ENCODE data around the gene MBD5.

Gene MBD5

DNA sequence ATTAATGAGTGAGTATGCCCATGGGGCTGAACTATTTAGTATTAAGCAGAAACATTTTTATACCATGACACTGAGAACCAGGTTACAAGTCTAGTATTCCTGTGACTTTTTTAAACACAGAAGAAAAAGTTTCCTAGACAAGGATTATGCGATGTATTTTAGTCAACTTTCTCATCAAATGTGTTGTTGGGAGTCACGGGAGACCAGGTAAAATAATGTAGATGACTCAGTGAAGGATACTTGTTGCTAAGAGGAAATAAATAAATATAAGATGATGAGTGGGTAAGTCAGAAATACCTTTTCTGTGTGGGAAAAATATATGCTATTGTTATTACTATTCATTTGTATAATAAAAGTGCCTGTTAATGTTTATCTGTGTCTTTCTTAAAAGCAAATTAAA is 23.4 kb downstream of the MBD5 start:
- no peak for DNase-seq
- H3K4me2 ChIP-seq (ENCODE audit: insufficient read depth, low read length) = no peak overlapping the region
- H3K27ac ChIP-seq (ENCODE audit: low read length) = no peak overlapping the region
- H3K79me2 ChIP-seq (ENCODE audit: insufficient read depth, low read length) = 0 out of 2 replicates have a peak, but pooled peaks cover 1% of the 10 kb centered on the region
- peaks cover 8% of the 10 kb centered on the region; the same call in 1 of the 2 replicates for H4K20me1 ChIP-seq (ENCODE audit: insufficient read depth, low read length)
- ATAC-seq (ENCODE audit: insufficient read depth, low read depth) = no peak
- no peak overlapping the region for H2AFZ ChIP-seq (ENCODE audit: low read depth, low read length)
- no peaks in the 10 kb centered on the region for H3K36me3 ChIP-seq (ENCODE audit: insufficient read depth, low read length)
- no peak overlapping the region for H3K4me3 ChIP-seq (ENCODE audit: low read depth in 1 of 2, low read length in 2 of 2)
- no peaks in the 10 kb centered on the region for H3K27me3 ChIP-seq (ENCODE audit: insufficient read depth, low read length, poor library complexity)
- no peak for TF ChIP-seq EZH2 (IDR thresholded peaks at IDR 0.05; ENCODE audit: borderline replicate concordance, low read depth, low read length, severe bottlenecking)
- TF ChIP-seq, protein P1, sequence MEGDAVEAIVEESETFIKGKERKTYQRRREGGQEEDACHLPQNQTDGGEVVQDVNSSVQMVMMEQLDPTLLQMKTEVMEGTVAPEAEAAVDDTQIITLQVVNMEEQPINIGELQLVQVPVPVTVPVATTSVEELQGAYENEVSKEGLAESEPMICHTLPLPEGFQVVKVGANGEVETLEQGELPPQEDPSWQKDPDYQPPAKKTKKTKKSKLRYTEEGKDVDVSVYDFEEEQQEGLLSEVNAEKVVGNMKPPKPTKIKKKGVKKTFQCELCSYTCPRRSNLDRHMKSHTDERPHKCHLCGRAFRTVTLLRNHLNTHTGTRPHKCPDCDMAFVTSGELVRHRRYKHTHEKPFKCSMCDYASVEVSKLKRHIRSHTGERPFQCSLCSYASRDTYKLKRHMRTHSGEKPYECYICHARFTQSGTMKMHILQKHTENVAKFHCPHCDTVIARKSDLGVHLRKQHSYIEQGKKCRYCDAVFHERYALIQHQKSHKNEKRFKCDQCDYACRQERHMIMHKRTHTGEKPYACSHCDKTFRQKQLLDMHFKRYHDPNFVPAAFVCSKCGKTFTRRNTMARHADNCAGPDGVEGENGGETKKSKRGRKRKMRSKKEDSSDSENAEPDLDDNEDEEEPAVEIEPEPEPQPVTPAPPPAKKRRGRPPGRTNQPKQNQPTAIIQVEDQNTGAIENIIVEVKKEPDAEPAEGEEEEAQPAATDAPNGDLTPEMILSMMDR (IDR thresholded peaks at IDR 0.05; ENCODE audit: borderline replicate concordance, extremely low read depth, low read length, poor library complexity, severe bottlenecking) = no peak
- no peaks in the 10 kb centered on the region for H3K9me3 ChIP-seq (ENCODE audit: insufficient read depth, low read length, severe bottlenecking)
- H3K4me1 ChIP-seq (ENCODE audit: insufficient read depth, low read length) = 0 out of 2 replicates have a peak, but pooled peaks cover 2% of the 10 kb centered on the region
- no peak overlapping the region for H3K9ac ChIP-seq (ENCODE audit: low read depth, low read length)

DNA sequence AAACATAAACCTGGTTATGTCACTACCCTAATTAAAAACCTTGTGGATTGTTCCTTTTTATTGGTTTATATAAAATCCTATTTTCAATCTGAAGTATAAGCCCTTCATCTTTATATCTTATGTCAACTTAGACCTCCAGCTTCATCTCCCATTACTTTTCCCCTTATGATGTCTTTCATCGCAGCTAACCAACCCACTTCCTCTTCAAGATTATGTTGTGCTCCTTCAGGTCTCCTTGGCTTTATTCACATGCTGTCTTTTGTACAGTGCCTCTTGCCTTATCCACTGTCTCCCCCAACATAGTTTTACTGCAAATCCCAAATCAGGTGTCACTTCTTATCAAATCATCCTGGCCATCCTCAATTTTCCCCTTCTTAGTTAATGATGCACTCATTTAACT is 25.9 kb downstream of the MBD5 start:
- TF ChIP-seq, protein P1 (IDR thresholded peaks at IDR 0.05; ENCODE audit: borderline replicate concordance, extremely low read depth, low read length, poor library complexity, severe bottlenecking) = no peak
- no peak for TF ChIP-seq EZH2 (IDR thresholded peaks at IDR 0.05; ENCODE audit: borderline replicate concordance, low read depth, low read length, severe bottlenecking)
- H3K79me2 ChIP-seq (ENCODE audit: insufficient read depth, low read length) = no peaks in the 10 kb centered on the region
- H3K9me3 ChIP-seq (ENCODE audit: insufficient read depth, low read length, severe bottlenecking) = no peaks in the 10 kb centered on the region
- peak; percentile 49; the same call in 2 of the 3 replicates for ATAC-seq (ENCODE audit: insufficient read depth, low read depth)
- H3K36me3 ChIP-seq (ENCODE audit: insufficient read depth, low read length) = no peaks in the 10 kb centered on the region
- H3K4me2 ChIP-seq (ENCODE audit: insufficient read depth, low read length) = no peak overlapping the region
- H3K27ac ChIP-seq (ENCODE audit: low read length) = no peak overlapping the region
- no peaks in the 10 kb centered on the region for H3K27me3 ChIP-seq (ENCODE audit: insufficient read depth, low read length, poor library complexity)
- H3K4me1 ChIP-seq (ENCODE audit: insufficient read depth, low read length) = 0 out of 2 replicates have a peak, but pooled peaks cover 2% of the 10 kb centered on the region
- no peak for DNase-seq
- H3K9ac ChIP-seq (ENCODE audit: low read depth, low read length) = no peak overlapping the region
- H3K4me3 ChIP-seq (ENCODE audit: low read depth in 1 of 2, low read length in 2 of 2) = no peak overlapping the region
- no peak overlapping the region for H2AFZ ChIP-seq (ENCODE audit: low read depth, low read length)
- H4K20me1 ChIP-seq (ENCODE audit: insufficient read depth, low read length) = peaks cover 5% of the 10 kb centered on the region; the same call in 1 of the 2 replicates

DNA sequence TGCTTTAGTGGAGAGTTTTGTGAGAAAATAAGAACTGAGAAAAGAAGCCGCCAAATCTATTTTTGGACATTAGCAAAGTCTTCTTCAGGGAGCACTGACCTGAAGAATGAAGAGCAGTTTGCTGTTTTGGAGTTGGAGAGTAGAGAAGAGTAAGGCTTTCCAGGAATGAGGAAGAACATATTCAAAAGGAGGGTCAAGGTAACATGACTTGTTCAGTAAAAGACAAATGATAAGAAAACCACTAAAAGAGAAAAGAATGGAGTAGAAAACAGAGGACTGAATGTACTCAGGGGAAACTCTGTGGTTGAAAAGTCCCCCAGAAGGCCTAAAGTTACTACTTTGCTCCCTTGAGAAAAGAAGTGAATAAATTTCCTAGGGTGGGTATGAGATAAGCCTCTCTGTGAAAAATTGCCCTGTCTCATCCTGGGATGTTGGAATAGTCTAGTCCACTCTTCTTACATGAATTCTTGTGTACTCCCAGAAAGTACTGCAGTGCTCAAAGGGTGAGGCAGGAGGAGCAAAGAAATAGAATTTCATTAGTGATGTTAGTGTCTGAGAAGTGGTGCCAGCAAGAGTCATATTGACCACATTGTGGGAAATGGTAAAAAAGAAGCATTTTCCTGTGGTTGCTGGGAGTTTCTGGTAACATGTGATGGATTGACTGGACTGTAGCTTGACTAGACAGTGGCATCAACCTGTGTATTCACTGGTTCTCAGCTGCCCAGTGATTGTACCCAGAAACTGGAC is 27.8 kb downstream of the MBD5 start:
- Histone ChIP-seq H3K79me2 (ENCODE audit: insufficient read depth, low read length) (no peaks in the 10 kb centered on the region), H3K9me3 (ENCODE audit: insufficient read depth, low read length, severe bottlenecking) (no peaks in the 10 kb centered on the region), H3K27me3 (ENCODE audit: insufficient read depth, low read length, poor library complexity) (no peaks in the 10 kb centered on the region), H3K4me3 (ENCODE audit: low read depth in 1 of 2, low read length in 2 of 2) (no peak overlapping the region), H3K4me2 (ENCODE audit: insufficient read depth, low read length) (no peak overlapping the region), H3K9ac (ENCODE audit: low read depth, low read length) (no peak overlapping the region), H3K27ac (ENCODE audit: low read length) (no peak overlapping the region), H3K36me3 (ENCODE audit: insufficient read depth, low read length) (no peaks in the 10 kb centered on the region), H4K20me1 (ENCODE audit: insufficient read depth, low read length) (peaks cover 5% of the 10 kb centered on the region; the same call in 1 of the 2 replicates), H2AFZ (ENCODE audit: low read depth, low read length) (no peak overlapping the region), H3K4me1 (ENCODE audit: insufficient read depth, low read length) (0 out of 2 replicates have a peak, but pooled peaks cover 2% of the 10 kb centered on the region)
- no peak for DNase-seq
- TF ChIP-seq, protein P1 (IDR thresholded peaks at IDR 0.05; ENCODE audit: borderline replicate concordance, extremely low read depth, low read length, poor library complexity, severe bottlenecking) = no peak
- TF ChIP-seq EZH2 (IDR thresholded peaks at IDR 0.05; ENCODE audit: borderline replicate concordance, low read depth, low read length, severe bottlenecking) = no peak
- 0 out of 3 replicates have a peak, but pooled peaks have one; percentile 17 for ATAC-seq (ENCODE audit: insufficient read depth, low read depth)
